Smooth muscle cell (in vitro differentiated cells): Measurements from ENCODE around the gene ABHD8. TPM values are rescaled to one million over a fixed set of nuclear protein-coding genes. Genes with fewer than 3 reads are reported as not detected.

Experiments
- DNase-seq: peaks from one replicate; lab custom pipeline; 2025; ENCODE audit not compliant: unreplicated experiment; lab: John Stamatoyannopoulos, UW
- H2AFZ ChIP-seq: fragments of 200-600 bp; sonication (generic); 2 replicates; pipeline ENCODE4 v1.6.0; 2016; ENCODE audit warnings: antibody characterized with exemption, low read depth, mild to moderate bottlenecking
- H3F3A ChIP-seq: fragments of 200-600 bp; sonication (generic); 2 replicates; pipeline ENCODE4 v1.6.0; 2017; ENCODE audit warnings: antibody characterized with exemption, low read depth
- H3K27ac ChIP-seq: fragments of 200-600 bp; sonication (generic); 2 replicates; pipeline ENCODE4 v1.5.1; 2016; ENCODE audit warnings: low read depth, mild to moderate bottlenecking
- H3K27me3 ChIP-seq: fragments of 200-600 bp; sonication (generic); 2 replicates; pipeline ENCODE4 v1.6.1; 2016; ENCODE audit warnings: low read depth, mild to moderate bottlenecking
- H3K36me3 ChIP-seq: fragments of 200-600 bp; sonication (generic); 2 replicates; pipeline ENCODE4 v1.5.1; 2016; ENCODE audit warnings: low read depth
- H3K4me1 ChIP-seq: fragments of 200-600 bp; sonication (generic); 2 replicates; pipeline ENCODE4 v1.5.1; 2016; ENCODE audit warnings: low read depth
- H3K4me2 ChIP-seq: fragments of 200-600 bp; sonication (generic); 2 replicates; pipeline ENCODE4 v1.6.0; 2016; ENCODE audit warnings: mild to moderate bottlenecking
- H3K4me3 ChIP-seq: fragments of 200-600 bp; sonication (generic); 2 replicates; pipeline ENCODE4 v1.5.1; 2016; ENCODE audit warnings: mild to moderate bottlenecking
- H3K79me2 ChIP-seq: fragments of 200-600 bp; sonication (generic); 2 replicates; pipeline ENCODE4 v1.6.0; 2016; ENCODE audit warnings: low read depth, mild to moderate bottlenecking
- H3K9ac ChIP-seq: fragments of 200-600 bp; sonication (generic); 2 replicates; pipeline ENCODE4 v1.6.0; 2016; ENCODE audit warnings: low read depth
- H3K9me3 ChIP-seq: fragments of 200-600 bp; sonication (generic); replicated peaks from 2 replicates; pipeline ENCODE4 v1.5.1; 2016; ENCODE audit warnings: low read depth
- H4K20me1 ChIP-seq: fragments of 200-600 bp; sonication (generic); 2 replicates; pipeline ENCODE4 v1.6.0; 2016; ENCODE audit warnings: low read depth
- WGBS: methylation state at CpG from one replicate; pipeline ENCODE4 v1.1.7; 2016; ENCODE audit warnings: low lambda C conversion rate; 5-methylcytosine and 5-hydroxymethylcytosine counted together
- polyA plus RNA-seq: library from polyadenylated mRNA; unstranded; fragments of >200 nt; fragmentation: Nextera tagmentation; extraction: Ambion mirVana; gene quantifications from 2 replicates; pipeline ENCODE4 v1.2.1, GENCODE V29; 2016
- total RNA-seq: library from RNA; depleted of rRNA; stranded (reverse); fragments of >200 nt; gene quantifications from 2 replicates; pipeline ENCODE4 v1.2.3, GENCODE V29; 2014
- TF ChIP-seq, protein P1 (sequence below): fragments of 200-600 bp; sonication (generic); IDR thresholded peaks from 2 replicates; pipeline ENCODE4 v1.5.1; 2017; ENCODE audit warnings: borderline replicate concordance, mild to moderate bottlenecking, antibody characterized with exemption; ENCODE audit not compliant: insufficient read depth, poor library complexity, severe bottlenecking

ABHD8 gene
- total and polyA plus RNA-seq, 2 experiments from 2014 or later: 9.2 to 15.1 TPM

DNA sequence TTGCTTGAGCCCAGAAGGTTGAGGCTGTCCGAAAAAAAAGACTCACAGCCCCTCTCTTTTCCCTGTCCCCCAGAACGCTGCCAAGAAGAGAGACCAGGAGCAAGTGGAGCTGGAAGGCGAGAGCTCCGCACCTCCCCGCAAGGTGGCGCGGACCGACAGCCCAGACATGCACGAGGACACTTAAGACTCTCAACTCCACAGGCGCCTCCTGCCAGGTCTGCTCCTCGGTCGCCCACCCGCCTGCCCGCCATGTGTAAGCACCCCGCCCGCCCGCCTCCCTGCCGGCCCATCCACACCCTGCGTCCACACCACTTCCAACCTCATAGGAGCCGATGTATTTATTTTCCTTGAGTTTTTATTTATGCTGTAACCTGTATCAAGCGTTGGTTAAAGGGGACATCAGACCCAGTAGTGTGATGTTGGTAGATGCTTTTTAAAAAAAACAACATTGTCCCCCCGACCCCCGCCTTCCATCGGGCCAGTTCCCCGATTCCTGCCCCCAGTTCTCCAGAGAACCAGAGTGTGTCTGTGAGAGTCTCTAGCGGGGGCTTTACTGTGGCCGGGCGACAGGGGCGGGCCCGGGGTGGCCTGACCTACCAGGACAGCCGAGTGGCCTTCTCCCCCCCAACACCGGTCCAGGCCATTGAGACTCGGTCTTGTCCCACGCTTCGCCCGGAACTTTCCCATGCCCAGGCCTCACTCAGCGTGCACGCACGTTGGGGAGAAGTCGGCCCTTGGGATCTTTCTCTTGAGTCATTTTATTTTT lies 16.4 kb upstream of the ABHD8 start:
- H3K27me3 ChIP-seq: no peaks in the 10 kb centered on the region
- no peaks in the 10 kb centered on the region for H3K9me3 ChIP-seq
- H3K36me3 ChIP-seq: no peaks in the 10 kb centered on the region
- no peak overlapping the region for H3K4me2 ChIP-seq
- H4K20me1 ChIP-seq: peaks cover 10% of the 10 kb centered on the region
- TF ChIP-seq, protein P1, sequence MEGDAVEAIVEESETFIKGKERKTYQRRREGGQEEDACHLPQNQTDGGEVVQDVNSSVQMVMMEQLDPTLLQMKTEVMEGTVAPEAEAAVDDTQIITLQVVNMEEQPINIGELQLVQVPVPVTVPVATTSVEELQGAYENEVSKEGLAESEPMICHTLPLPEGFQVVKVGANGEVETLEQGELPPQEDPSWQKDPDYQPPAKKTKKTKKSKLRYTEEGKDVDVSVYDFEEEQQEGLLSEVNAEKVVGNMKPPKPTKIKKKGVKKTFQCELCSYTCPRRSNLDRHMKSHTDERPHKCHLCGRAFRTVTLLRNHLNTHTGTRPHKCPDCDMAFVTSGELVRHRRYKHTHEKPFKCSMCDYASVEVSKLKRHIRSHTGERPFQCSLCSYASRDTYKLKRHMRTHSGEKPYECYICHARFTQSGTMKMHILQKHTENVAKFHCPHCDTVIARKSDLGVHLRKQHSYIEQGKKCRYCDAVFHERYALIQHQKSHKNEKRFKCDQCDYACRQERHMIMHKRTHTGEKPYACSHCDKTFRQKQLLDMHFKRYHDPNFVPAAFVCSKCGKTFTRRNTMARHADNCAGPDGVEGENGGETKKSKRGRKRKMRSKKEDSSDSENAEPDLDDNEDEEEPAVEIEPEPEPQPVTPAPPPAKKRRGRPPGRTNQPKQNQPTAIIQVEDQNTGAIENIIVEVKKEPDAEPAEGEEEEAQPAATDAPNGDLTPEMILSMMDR: no peak
- H3K79me2 ChIP-seq: no peaks in the 10 kb centered on the region
- H3K9ac ChIP-seq: no peak overlapping the region
- 96% methylated on average over 34 of the region's 40 CpGs for WGBS
- H2AFZ ChIP-seq: no peak overlapping the region
- H3K27ac ChIP-seq: no peak overlapping the region
- H3K4me1 ChIP-seq: no peaks in the 10 kb centered on the region
- no peak for DNase-seq
- H3K4me3 ChIP-seq: no peak overlapping the region
- peaks cover 4% of the 10 kb centered on the region for H3F3A ChIP-seq

DNA sequence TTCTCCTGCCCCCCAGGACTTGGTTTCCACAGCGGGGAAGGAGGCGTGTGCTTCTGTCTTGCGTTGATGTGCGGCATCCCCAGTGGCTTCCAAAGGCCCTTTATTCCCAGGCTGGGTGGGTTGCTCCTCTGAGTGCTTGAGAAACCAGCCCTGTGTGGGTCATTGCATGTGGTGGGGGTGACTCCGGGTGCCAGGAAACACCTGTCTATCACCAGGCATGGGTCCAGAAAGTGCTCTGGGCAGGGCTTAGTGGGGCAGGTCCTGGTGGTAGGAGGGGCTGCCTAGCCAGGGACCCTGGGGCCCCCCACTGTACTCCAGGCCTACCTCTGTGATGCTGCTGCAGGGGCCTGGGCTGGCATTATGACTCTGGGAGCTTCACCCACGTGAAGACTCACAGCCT lies 15.7 kb upstream of the ABHD8 start:
- no peak for DNase-seq
- TF ChIP-seq, protein P1: no peak

DNA sequence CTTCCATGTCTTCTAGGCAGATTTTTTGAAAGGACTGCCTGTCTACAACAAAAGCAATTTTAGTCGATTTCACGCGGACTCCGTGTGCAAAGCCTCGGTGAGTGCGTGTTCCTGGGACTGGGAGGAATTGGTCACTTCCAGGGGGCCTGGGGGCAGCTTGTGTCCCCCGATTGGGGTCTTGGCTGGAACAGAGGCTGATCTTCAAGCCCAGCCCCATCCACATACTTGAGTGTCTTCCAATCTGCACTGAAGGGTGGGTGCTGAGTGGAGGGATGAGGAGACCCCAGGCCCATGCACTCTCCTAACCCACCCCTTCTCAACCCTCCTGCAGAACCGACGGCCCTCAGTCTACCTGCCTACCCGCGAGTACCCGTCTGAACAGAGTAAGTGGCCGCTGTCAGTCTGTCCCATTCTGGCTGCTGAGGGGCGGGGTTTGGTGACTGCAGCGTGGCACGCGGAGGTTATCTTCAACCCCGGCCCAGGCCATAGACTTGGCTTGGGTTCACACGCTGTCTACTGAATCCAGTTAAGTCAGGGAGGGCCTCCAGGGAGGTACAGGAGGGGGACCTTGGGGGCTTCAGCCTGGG lies 10.9 kb upstream of the ABHD8 start:
- peaks cover 36% of the 10 kb centered on the region for H3K79me2 ChIP-seq
- no peaks in the 10 kb centered on the region for H3K27me3 ChIP-seq
- H3K4me2 ChIP-seq: no peak overlapping the region
- peaks cover 39% of the 10 kb centered on the region for H4K20me1 ChIP-seq
- H3F3A ChIP-seq: peaks cover 4% of the 10 kb centered on the region
- DNase-seq: no peak
- TF ChIP-seq, protein P1: no peak
- H3K9ac ChIP-seq: no peak overlapping the region
- H3K4me1 ChIP-seq: peaks cover 9% of the 10 kb centered on the region
- no peaks in the 10 kb centered on the region for H3K9me3 ChIP-seq
- WGBS: 96% methylated on average over 19 of the region's 19 CpGs
- no peaks in the 10 kb centered on the region for H3K36me3 ChIP-seq
- H3K4me3 ChIP-seq: no peak overlapping the region
- no peak overlapping the region for H2AFZ ChIP-seq
- H3K27ac ChIP-seq: no peak overlapping the region

More for the DNA sequence above, 15.7 kb upstream of the ABHD8 start:
- H3K4me1 ChIP-seq: no peaks in the 10 kb centered on the region
- peaks cover 4% of the 10 kb centered on the region for H3F3A ChIP-seq
- 95% methylated on average over 5 of the region's 6 CpGs for WGBS
- peaks cover 17% of the 10 kb centered on the region for H4K20me1 ChIP-seq
- no peaks in the 10 kb centered on the region for H3K27me3 ChIP-seq
- H3K9me3 ChIP-seq: no peaks in the 10 kb centered on the region
- H3K4me2 ChIP-seq: no peak overlapping the region
- no peak overlapping the region for H3K27ac ChIP-seq
- H2AFZ ChIP-seq: no peak overlapping the region
- H3K79me2 ChIP-seq: no peaks in the 10 kb centered on the region
- no peak overlapping the region for H3K9ac ChIP-seq
- H3K4me3 ChIP-seq: no peak overlapping the region
- no peaks in the 10 kb centered on the region for H3K36me3 ChIP-seq
